Measurements from ENCODE around the gene PLCB4. TPM values are rescaled to one million over a fixed set of nuclear protein-coding genes. Genes with fewer than 3 reads are reported as not detected.

PLCB4 gene
- total and polyA plus RNA-seq, 2 experiments from 2014 or later = 6.5 to 16.1 TPM

DNA sequence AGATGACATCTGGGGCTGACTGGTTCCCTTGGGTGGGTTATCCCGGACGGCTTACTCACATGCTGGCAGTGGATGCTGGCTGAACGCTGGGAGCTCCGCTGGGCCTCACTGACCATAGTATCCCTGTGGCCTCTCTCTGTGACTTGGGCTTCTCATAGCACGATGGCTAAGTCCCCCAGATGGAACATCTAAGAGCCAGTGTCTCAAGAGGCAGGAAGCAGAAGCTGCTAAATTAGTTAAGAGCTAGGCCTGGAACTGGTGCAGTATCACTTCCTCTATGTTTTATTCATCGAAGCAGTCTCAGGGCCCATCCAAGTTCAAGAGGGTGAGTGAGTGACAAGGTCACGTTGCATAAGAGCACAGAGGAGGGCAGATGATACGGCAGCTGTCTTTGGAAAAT lies 329.0 kb downstream of the PLCB4 start:
- no peaks in the 10 kb centered on the region for H3K9me3 Mint-ChIP-seq
- Histone ChIP-seq H3K79me2 (replicated peaks; ENCODE audit: insufficient read depth) (no peaks in the 10 kb centered on the region), H3K4me3 (no peak overlapping the region), H3K36me3 (ENCODE audit: insufficient read depth) (no peaks in the 10 kb centered on the region), H2AFZ (no peak overlapping the region), H4K20me1 (replicated peaks; ENCODE audit: insufficient read depth) (no peaks in the 10 kb centered on the region), H3K27ac (ENCODE audit: low read depth) (no peak overlapping the region), H3K9me2 (ENCODE audit: insufficient read depth) (no peaks in the 10 kb centered on the region), H3K4me2 (no peak overlapping the region), H3F3A (replicated peaks; ENCODE audit: low read depth) (no peaks in the 10 kb centered on the region), H3K4me1 (ENCODE audit: insufficient read depth) (peaks cover 14% of the 10 kb centered on the region), H3K27me3 (ENCODE audit: insufficient read depth) (no peaks in the 10 kb centered on the region)
- ATAC-seq = no peak
- no peak for TF ChIP-seq EZH2 (IDR thresholded peaks at IDR 0.05; ENCODE audit: low read depth, unreplicated experiment)
- no peak for TF ChIP-seq POLR2AphosphoS5 (IDR thresholded peaks at IDR 0.05; ENCODE audit: low read depth)
- TF ChIP-seq, protein P1, sequence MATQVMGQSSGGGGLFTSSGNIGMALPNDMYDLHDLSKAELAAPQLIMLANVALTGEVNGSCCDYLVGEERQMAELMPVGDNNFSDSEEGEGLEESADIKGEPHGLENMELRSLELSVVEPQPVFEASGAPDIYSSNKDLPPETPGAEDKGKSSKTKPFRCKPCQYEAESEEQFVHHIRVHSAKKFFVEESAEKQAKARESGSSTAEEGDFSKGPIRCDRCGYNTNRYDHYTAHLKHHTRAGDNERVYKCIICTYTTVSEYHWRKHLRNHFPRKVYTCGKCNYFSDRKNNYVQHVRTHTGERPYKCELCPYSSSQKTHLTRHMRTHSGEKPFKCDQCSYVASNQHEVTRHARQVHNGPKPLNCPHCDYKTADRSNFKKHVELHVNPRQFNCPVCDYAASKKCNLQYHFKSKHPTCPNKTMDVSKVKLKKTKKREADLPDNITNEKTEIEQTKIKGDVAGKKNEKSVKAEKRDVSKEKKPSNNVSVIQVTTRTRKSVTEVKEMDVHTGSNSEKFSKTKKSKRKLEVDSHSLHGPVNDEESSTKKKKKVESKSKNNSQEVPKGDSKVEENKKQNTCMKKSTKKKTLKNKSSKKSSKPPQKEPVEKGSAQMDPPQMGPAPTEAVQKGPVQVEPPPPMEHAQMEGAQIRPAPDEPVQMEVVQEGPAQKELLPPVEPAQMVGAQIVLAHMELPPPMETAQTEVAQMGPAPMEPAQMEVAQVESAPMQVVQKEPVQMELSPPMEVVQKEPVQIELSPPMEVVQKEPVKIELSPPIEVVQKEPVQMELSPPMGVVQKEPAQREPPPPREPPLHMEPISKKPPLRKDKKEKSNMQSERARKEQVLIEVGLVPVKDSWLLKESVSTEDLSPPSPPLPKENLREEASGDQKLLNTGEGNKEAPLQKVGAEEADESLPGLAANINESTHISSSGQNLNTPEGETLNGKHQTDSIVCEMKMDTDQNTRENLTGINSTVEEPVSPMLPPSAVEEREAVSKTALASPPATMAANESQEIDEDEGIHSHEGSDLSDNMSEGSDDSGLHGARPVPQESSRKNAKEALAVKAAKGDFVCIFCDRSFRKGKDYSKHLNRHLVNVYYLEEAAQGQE (IDR thresholded peaks at IDR 0.05; ENCODE audit: unreplicated experiment) = no peak
- TF ChIP-seq, protein P2, sequence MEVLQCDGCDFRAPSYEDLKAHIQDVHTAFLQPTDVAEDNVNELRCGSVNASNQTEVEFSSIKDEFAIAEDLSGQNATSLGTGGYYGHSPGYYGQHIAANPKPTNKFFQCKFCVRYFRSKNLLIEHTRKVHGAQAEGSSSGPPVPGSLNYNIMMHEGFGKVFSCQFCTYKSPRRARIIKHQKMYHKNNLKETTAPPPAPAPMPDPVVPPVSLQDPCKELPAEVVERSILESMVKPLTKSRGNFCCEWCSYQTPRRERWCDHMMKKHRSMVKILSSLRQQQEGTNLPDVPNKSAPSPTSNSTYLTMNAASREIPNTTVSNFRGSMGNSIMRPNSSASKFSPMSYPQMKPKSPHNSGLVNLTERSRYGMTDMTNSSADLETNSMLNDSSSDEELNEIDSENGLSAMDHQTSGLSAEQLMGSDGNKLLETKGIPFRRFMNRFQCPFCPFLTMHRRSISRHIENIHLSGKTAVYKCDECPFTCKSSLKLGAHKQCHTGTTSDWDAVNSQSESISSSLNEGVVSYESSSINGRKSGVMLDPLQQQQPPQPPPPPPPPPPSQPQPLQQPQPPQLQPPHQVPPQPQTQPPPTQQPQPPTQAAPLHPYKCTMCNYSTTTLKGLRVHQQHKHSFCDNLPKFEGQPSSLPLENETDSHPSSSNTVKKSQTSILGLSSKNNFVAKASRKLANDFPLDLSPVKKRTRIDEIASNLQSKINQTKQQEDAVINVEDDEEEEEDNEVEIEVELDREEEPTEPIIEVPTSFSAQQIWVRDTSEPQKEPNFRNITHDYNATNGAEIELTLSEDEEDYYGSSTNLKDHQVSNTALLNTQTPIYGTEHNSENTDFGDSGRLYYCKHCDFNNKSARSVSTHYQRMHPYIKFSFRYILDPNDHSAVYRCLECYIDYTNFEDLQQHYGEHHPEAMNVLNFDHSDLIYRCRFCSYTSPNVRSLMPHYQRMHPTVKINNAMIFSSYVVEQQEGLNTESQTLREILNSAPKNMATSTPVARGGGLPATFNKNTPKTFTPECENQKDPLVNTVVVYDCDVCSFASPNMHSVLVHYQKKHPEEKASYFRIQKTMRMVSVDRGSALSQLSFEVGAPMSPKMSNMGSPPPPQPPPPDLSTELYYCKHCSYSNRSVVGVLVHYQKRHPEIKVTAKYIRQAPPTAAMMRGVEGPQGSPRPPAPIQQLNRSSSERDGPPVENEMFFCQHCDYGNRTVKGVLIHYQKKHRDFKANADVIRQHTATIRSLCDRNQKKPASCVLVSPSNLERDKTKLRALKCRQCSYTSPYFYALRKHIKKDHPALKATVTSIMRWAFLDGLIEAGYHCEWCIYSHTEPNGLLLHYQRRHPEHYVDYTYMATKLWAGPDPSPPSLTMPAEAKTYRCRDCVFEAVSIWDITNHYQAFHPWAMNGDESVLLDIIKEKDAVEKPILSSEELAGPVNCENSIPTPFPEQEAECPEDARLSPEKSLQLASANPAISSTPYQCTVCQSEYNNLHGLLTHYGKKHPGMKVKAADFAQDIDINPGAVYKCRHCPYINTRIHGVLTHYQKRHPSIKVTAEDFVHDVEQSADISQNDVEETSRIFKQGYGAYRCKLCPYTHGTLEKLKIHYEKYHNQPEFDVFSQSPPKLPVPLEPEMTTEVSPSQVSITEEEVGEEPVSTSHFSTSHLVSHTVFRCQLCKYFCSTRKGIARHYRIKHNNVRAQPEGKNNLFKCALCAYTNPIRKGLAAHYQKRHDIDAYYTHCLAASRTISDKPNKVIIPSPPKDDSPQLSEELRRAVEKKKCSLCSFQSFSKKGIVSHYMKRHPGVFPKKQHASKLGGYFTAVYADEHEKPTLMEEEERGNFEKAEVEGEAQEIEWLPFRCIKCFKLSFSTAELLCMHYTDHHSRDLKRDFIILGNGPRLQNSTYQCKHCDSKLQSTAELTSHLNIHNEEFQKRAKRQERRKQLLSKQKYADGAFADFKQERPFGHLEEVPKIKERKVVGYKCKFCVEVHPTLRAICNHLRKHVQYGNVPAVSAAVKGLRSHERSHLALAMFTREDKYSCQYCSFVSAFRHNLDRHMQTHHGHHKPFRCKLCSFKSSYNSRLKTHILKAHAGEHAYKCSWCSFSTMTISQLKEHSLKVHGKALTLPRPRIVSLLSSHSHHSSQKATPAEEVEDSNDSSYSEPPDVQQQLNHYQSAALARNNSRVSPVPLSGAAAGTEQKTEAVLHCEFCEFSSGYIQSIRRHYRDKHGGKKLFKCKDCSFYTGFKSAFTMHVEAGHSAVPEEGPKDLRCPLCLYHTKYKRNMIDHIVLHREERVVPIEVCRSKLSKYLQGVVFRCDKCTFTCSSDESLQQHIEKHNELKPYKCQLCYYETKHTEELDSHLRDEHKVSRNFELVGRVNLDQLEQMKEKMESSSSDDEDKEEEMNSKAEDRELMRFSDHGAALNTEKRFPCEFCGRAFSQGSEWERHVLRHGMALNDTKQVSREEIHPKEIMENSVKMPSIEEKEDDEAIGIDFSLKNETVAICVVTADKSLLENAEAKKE (CRISPR knock-in tag; IDR thresholded peaks at IDR 0.05) = no peak
- TF ChIP-seq STAT1 (IDR thresholded peaks at IDR 0.05; ENCODE audit: unreplicated experiment) = no peak
- TF ChIP-seq CREB1 (CRISPR knock-in tag; IDR thresholded peaks at IDR 0.05; ENCODE audit: low read depth) = no peak
- no peak for TF ChIP-seq ZNF331 (CRISPR knock-in tag; IDR thresholded peaks at IDR 0.05; ENCODE audit: low read depth)
- TF ChIP-seq NANOG (IDR thresholded peaks at IDR 0.05; ENCODE audit: borderline replicate concordance) = no peak
- TF ChIP-seq, protein P3, sequence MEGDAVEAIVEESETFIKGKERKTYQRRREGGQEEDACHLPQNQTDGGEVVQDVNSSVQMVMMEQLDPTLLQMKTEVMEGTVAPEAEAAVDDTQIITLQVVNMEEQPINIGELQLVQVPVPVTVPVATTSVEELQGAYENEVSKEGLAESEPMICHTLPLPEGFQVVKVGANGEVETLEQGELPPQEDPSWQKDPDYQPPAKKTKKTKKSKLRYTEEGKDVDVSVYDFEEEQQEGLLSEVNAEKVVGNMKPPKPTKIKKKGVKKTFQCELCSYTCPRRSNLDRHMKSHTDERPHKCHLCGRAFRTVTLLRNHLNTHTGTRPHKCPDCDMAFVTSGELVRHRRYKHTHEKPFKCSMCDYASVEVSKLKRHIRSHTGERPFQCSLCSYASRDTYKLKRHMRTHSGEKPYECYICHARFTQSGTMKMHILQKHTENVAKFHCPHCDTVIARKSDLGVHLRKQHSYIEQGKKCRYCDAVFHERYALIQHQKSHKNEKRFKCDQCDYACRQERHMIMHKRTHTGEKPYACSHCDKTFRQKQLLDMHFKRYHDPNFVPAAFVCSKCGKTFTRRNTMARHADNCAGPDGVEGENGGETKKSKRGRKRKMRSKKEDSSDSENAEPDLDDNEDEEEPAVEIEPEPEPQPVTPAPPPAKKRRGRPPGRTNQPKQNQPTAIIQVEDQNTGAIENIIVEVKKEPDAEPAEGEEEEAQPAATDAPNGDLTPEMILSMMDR (conservative IDR thresholded peaks at IDR 0.05; ENCODE audit: low read depth in 2 of 2) = no peak
- no peak for TF ChIP-seq ZNF114 (CRISPR knock-in tag; IDR thresholded peaks at IDR 0.05)
- no peak for TF ChIP-seq EZH2phosphoT487 (IDR thresholded peaks at IDR 0.05; ENCODE audit: unreplicated experiment)
- no peak for TF ChIP-seq JUNB (IDR thresholded peaks at IDR 0.05; ENCODE audit: unreplicated experiment)
- TF ChIP-seq, protein P4, sequence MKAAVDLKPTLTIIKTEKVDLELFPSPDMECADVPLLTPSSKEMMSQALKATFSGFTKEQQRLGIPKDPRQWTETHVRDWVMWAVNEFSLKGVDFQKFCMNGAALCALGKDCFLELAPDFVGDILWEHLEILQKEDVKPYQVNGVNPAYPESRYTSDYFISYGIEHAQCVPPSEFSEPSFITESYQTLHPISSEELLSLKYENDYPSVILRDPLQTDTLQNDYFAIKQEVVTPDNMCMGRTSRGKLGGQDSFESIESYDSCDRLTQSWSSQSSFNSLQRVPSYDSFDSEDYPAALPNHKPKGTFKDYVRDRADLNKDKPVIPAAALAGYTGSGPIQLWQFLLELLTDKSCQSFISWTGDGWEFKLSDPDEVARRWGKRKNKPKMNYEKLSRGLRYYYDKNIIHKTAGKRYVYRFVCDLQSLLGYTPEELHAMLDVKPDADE (IDR thresholded peaks at IDR 0.05) = no peak
- no peak overlapping the region for H3K27ac Mint-ChIP-seq
- DNase-seq (ENCODE audit: low spot score) = no peak
- no peak overlapping the region for H3K4me3 Mint-ChIP-seq
- H3K36me3 Mint-ChIP-seq (ENCODE audit: low read depth) = 0 out of 3 replicates have a peak, but pooled peaks cover 3% of the 10 kb centered on the region
- peaks cover 20% of the 10 kb centered on the region; the same call in 2 of the 3 replicates for H3K4me1 Mint-ChIP-seq
- H3K27me3 Mint-ChIP-seq (ENCODE audit: insufficient read depth, low read depth, poor library complexity) = no peaks in the 10 kb centered on the region

Data from GM23338 (cell line).